ENCODE data around the gene BSN. TPM values are rescaled to one million over a fixed set of nuclear protein-coding genes. Genes with fewer than 3 reads are reported as not detected.

The BSN gene
- total RNA-seq, 1 donor from 2014 or later = 0.25 TPM

DNA sequence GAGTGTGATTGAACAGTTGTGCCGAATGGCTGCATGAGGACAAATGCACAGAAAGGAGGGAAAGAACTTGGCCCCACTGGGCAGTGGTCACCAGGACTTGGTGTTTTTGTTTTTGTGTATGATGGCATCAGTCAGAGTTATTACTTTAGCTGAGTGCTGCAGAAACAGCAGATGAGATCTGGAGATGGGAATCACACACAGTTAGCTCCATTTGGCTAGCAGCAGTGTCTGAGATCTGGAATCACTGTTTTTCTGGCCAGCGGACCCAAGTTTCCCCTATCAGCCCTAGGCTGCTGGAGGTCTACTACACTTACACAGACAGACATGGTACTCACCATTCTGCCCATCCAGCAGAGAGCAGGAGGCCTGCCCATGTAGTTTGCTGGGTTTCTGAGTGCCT is 74.0 kb downstream of the BSN start:
- no peak for DNase-seq (ENCODE audit: low read depth)

DNA sequence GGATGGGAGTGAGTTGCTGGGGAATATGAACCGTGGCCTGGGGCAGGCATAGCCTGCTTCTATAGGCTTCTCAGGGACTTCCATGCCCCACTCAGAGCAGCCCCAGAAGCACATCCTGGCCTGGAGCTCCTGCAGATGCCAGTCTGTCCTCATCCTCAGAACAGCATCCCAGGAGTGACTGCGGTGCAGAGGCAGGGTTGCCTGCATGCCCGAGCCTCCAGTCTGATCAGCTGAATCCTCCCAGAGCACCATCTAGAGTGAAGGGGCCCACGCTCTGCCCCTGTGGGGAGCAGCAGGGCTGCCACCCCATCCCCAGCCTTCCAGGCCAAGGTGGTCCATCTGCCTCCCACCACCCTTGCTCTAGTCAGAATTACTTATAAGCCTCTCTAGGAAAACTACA is 75.2 kb downstream of the BSN start:
- DNase-seq (ENCODE audit: low read depth) = no peak

DNA sequence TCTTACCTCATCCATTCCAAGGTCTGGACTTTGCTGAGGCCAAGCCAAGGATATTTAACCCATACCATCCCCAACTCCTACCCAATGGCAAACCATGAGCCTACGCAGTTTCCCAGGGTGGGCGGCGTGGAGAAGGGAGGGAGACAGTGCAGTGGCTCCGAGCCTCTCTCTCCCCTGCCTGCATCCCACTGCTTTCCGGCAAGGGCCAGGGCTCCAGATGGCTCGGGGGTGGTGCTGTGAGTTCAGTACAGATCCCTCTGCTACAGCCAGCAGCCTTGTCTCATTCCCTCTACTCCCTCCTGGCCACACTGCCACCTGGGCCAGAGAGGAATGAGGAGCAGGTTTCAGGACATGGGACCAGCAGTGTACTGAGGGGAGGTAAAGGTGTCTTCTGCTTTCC is 75.6 kb downstream of the BSN start:
- DNase-seq (ENCODE audit: low read depth) = no peak

DNA sequence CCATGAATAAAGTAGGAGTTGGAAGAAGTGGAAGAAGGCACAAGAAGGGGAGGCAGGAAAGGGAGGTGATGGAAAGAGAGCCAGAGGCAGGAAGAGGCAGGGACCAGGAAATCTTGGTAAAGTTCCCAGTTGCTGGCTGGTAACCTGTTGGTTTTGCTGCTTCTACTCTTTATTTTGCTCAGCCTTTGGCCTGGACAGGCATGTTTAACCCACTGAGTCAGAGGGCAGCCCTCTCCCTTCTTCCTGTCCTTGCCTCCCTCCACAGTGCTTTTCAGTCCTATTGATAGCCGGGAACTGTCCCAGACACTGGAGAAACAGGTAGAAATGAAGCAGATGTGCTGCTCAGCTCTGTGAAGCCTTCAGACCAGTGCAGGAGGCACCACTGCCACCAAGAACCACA is 76.5 kb downstream of the BSN start:
- DNase-seq (ENCODE audit: low read depth) = no peak

DNA sequence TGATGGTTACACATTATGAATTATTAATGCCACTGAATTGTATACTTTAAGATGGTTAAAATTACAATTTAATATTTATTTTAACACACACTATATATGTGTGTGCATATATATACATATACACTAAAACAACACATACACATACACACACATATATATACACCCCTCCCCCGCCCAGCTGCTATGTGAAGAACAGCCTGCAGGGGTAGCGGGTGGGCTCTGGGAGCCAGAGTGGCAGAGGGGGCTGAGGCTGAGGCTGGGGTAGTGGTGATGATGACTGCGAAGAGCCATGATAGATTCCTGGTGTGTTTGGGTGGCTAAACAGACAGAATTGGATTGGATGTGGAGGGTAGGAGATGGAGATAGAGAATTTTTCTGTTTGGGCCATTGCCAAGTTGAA is 80.5 kb downstream of the BSN start:
- DNase-seq (ENCODE audit: low read depth) = no peak

DNA sequence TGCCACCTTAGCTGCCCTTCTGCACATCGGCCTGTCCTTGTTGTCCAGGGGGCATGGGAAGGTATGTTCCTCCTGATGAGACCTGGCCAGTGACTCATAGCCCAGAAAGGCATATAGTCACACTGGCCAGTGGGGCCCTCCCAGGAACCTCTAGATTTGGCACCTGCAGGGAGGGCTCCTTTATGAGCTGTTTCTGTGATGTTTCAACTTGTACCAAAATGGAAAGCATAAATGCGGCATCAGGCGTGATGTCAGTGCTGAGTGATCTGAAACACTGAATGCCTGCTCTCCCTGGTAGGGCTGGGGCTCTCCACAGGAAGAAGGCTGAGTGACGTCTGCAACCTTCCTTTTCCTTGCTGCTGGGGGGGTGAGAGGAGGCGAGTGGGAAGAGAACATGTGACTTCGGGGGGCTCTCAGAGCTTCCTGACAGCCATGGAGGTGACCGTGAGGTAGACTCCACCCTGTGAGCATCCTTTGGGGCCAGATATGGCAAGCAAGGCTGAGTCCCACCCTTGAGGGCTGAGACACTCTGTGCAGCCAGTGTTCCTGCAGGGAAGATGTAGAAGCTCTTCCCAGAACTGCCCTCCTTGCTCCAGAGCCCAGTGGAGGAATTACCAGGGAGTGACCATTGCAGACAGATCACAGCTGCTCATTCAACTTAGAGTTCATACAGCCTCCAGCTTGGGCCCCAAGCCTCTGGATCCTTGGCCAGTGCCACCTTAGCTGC is 82.8 kb downstream of the BSN start:
- no peak for DNase-seq (ENCODE audit: low read depth)

DNA sequence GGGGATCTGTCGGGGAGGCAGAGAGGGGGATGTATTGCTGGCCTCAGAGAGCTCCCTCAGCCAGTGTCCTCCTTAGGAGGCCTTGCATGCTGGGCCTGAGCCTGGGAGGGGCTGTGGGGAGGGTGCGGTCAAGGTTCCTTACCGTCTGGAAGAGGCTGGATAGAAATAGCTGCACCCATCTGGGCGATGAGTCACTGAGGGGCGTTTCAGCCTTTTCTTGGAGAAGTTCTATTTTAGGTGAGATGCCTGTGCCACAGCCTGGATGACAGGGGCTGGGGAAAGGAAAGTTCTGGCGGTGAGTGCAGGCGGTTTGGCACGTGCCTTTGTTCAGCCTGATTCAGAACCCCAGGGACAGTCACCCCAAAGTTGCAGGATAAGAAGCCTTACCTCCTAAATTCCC is 84.2 kb downstream of the BSN start:
- peak; percentile 30 for DNase-seq (ENCODE audit: low read depth)

DNA sequence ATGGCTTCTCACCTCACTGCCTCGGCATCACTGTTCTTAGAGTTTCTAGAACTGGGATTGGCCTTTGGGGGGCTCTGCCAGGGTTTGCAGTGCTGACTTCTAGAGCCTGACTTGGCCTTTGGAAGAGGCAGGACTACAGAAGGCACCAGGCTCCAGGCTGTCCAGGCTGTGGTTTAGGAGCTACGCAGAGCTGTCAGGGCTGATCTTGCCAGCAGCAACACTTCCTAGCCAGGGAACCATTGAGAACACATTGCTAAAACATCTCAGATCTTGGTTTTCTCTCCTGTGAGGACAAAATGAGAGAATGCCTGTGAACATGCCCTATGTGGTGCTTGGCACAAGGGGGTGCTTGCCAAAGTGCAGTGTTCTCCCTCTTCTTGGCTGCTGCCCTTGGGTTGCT is 85.3 kb downstream of the BSN start:
- no peak for DNase-seq (ENCODE audit: low read depth)

DNA sequence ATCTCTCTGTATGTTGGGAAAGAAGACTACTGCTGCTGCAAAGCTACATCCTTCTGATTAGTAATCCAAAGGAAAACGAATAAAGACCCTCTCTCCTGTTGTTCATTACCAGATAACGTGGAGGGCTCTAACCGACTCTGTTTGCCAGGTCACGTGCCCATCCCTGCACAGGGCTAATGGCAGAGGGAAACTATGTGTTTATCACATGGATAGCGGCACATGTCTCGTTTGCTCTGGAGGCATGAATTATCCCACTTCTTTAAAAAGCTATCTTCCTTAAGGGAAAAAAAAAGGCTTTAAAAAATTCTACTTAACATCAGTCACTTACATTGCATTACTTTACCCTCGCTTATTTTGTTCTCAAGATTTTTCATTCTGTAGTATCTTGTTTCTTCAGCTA is 87.0 kb downstream of the BSN start:
- no peak for DNase-seq (ENCODE audit: low read depth)

DNA sequence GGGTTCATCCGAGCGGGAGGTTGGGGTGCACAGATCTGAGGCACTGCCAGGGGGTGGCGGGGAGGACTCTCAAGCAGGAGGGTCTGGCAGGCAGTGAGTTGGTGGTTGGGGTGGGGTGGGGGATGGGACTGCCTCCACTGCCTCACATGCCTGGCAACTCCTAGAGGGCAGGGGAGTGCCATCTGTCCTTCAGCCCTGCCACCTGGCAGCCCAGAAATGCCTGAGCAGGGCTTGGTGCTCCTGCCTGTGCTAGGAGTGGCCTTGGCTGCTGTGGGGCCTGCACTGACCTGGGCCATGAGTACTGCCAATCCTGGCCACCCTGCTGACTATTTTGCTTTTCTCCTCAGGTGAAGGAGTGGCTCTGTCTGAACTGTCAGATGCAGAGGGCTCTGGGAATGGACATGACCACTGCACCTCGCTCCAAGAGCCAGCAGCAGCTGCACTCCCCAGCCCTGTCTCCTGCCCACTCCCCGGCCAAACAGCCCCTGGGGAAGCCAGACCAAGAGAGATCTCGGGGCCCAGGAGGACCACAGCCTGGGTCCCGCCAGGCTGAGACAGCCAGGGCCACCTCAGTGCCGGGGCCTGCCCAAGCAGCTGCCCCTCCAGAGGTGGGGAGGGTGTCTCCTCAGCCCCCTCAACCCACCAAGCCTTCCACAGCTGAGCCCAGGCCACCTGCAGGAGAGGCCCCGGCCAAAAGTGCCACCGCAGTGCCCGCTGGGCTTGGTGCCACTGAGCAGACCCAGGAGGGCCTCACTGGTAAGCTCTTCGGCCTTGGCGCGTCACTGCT is 87.8 kb downstream of the BSN start:
- no peak for DNase-seq (ENCODE audit: low read depth)

DNA sequence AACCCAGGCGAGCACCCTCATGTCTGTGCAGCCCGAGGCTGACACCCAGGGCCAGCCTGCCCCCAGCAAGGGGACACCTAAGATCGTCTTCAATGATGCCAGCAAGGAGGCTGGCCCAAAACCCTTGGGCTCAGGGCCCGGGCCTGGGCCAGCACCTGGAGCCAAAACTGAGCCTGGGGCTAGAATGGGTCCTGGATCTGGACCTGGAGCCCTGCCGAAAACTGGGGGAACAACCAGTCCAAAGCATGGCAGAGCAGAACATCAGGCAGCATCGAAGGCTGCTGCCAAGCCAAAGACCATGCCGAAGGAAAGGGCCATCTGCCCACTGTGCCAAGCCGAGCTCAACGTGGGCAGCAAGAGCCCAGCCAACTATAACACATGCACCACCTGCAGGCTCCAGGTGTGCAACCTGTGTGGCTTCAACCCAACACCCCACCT is 88.5 kb downstream of the BSN start:
- no peak for DNase-seq (ENCODE audit: low read depth)

DNA sequence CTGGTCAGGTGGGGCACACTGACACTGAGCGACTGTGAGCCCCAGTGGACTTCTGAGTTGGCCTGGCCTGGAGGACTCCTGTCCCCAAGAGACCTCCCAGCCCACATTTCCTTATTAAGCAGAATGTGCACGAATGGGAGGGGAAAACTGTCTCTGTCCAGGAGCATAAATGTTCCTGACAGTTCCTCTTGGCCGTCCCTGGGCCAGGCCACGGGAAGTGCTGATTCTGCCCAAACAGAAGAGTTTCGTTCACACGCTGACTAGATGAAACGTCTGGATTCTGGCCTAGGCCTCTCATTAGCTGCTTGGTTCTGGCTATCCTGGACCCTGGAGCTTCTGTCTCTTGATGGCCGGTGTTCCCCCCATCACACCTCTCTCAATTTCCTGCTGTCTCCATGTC is 90.4 kb downstream of the BSN start:
- no peak for DNase-seq (ENCODE audit: low read depth)

DNA sequence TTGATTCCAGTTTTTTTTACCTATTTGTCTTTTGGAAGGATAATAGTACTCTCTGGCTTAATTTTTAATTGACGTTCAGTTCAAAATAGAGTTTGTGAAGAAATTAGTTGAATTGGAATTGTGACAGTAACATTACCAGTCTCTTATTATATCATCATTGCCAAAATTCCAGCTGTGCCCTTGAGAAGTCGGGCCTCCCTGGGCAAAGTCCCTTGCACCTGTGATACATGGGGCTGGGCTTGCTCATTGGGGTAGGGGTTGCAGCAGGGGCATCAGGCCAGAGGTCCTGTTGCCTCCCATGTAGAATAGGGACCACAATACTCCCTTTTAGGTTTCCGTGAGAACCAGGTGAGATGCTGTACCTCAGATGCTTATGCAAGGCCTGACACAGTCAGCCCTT is 92.0 kb downstream of the BSN start:
- DNase-seq (ENCODE audit: low read depth) = no peak

DNA sequence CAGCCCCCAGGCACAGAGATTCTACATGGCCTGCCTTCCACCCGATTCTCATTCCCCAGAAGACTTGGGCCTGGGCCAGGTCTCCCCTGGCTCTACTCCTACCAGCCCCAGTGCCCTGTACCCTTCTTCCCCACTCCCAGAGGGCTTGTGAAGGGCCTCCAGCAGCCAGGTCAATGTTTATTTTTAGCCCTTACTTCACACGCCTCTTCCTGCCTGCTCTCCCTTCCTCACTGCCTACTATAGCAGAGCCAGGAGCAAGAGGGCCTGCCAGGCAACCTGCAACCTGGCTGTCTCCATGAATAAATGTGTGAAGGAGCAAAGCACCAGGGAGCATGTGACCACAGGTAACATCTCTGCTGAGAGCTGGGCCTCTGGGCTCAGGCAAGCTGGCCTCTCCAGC is 93.5 kb downstream of the BSN start:
- DNase-seq (ENCODE audit: low read depth) = no peak

DNA sequence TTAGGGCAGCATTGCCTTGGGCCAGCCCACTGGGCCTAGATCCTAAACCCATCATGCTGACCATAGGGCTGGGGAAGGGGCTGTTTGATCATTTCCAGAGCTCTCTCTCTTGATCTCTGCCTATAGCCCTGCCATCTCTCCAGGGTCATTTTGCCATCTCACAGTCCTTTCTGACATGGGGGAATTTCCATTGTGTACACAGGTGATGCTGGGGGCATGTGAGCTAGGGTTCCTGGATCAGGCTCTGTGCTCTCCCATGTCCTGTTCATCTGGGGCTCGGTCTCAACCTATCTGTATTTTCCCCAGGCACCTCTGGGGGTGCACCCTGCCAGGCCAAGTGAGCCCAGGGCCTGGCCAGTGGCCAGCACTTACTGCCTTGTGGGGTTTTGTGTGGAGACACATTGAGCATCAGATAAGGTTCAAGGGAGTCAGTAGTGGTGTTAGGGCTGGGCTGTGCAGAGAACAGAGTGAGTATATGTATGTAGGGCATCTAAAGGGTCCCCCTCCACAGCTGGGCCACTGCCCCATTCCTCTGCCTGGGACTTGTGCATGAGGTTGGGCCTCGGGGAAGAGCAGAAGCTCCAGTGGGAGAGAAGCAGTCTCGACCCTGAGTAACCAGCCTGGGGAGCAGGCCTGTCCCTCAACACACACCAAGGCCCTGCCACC is 94.2 kb downstream of the BSN start:
- no peak for DNase-seq (ENCODE audit: low read depth)

DNA sequence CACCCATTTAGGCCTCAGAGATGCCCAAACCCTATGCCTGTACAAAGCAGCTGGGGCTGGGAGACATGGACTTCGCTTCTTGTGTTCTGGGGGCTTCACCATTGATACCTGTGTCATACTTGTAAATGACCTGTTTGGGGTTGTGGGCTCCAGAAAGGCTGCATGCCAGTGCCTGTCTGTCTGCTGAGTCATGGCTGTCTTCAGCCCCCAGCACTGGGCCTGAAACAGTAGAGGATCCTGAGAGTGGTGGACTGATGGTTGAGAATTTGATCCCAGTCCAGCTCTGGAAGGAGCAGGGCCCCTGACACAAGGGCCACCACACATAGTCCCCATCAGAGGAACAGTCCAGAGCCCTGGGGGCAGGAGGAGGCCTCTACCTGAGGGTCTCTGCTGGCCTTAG is 95.3 kb downstream of the BSN start:
- DNase-seq (ENCODE audit: low read depth) = no peak

DNA sequence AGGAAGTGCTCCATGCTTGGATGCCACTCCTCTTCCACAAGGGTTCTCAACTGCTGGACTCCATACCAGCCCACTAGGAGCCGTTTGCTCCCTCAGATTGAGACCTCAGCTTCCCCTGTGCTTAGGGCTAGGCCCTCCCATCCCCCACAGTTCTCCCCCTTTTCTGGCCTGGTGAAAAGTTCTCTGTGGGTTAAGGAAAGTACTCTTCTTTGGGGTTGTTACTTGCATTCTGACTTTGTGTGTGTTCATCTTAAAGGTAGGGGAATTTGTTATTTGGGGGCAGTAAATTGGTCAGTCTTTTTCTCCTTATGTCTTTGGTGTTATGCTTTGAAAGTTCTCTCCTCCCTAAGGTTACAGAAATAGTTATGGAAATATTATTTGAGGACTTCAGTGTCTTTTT is 95.9 kb downstream of the BSN start:
- no peak for DNase-seq (ENCODE audit: low read depth)

DNA sequence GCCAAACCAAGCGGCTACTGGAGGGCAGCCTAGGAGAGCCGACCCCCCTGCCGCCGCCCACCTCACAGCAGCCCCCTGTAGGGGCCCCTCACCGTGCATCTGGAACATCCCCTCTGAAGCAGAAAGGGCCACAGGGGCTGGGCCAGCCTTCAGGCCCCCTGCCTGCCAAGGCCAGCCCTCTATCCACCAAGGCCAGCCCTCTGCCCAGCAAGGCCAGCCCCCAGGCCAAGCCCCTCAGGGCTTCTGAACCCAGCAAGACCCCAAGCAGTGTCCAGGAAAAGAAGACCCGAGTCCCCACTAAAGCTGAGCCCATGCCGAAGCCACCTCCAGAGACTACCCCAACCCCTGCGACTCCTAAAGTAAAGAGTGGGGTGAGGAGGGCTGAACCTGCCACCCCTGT is 96.4 kb downstream of the BSN start:
- no peak for DNase-seq (ENCODE audit: low read depth)

DNA sequence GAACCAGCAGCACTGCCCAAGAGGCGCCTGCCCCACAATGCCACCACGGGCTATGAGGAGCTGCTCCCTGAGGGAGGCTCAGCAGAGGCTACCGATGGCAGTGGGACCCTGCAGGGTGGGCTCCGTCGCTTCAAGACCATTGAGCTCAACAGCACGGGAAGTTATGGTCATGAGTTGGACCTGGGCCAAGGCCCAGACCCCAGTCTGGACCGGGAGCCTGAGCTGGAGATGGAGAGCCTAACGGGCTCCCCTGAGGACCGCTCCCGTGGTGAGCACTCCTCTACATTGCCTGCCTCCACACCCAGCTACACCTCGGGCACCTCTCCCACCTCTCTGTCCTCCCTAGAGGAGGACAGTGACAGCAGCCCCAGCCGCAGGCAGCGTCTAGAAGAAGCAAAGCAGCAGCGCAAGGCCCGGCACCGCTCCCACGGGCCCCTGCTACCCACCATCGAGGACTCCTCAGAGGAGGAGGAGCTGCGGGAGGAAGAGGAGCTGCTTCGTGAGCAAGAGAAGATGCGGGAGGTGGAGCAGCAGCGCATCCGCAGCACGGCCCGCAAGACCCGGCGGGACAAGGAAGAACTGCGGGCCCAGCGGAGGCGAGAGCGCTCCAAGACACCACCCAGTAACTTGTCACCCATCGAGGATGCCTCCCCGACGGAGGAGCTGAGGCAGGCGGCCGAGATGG is 98.1 kb downstream of the BSN start:
- DNase-seq (ENCODE audit: low read depth) = no peak

DNA sequence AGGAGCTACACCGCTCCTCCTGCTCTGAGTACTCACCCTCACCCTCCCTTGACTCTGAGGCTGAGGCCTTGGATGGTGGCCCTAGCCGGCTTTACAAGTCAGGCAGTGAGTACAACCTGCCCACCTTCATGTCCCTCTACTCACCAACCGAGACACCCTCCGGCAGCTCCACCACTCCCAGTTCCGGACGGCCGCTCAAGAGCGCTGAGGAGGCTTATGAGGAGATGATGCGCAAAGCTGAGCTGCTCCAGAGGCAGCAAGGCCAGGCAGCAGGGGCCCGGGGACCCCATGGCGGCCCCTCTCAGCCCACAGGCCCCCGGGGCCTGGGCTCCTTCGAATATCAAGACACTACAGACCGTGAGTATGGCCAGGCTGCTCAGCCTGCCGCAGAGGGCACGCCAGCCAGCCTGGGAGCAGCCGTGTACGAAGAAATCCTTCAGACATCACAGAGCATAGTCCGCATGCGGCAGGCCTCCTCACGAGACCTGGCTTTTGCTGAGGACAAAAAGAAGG is 98.7 kb downstream of the BSN start:
- DNase-seq (ENCODE audit: low read depth) = no peak

DNA sequence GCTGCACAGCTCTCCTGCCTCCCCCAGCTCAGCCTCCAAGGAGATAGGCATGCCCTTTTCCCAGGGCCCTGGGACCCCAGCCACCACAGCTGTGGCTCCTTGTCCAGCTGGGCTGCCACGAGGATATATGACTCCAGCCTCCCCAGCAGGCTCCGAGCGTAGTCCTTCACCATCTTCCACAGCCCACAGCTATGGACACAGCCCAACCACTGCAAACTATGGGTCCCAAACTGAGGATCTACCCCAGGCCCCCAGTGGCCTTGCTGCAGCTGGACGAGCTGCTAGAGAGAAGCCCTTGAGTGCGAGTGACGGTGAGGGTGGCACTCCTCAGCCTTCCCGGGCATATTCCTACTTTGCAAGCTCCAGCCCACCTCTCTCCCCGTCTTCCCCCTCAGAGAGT is 99.3 kb downstream of the BSN start:
- DNase-seq (ENCODE audit: low read depth) = no peak

DNA sequence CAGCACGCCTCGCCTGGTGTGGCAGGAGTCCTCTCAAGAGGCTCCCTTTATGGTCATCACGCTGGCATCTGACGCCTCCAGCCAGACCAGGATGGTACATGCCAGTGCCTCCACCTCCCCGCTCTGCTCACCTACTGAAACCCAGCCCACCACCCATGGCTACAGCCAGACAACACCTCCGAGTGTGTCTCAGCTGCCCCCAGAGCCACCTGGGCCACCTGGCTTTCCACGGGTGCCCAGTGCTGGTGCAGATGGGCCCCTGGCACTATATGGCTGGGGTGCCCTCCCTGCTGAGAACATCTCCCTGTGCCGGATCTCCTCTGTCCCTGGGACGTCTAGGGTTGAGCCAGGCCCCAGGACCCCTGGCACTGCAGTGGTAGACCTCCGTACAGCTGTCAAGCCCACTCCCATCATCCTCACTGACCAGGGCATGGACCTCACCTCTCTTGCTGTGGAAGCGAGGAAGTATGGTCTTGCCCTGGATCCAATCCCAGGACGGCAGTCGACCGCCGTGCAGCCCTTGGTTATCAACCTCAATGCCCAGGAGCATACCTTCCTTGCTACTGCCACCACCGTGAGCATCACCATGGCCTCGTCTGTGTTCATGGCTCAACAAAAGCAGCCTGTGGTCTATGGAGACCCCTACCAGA is 100.0 kb downstream of the BSN start:
- DNase-seq (ENCODE audit: low read depth) = no peak

Measured in renal cortical epithelial cell (primary cell).